Mesenchymal stem cell (in vitro differentiated cells and primary cell): ENCODE results near the gene GRIN1.

ENCODE experiments used
- DNase-seq: peaks from one replicate; pipeline ENCODE4 v3.0.0-alpha.2; 2013
- H2AFZ ChIP-seq: one replicate; pipeline ENCODE4 v1.6.1; 2013; ENCODE audit warnings: low read depth, mild to moderate bottlenecking, control low read depth, inconsistent platforms, low read length, moderate library complexity
- H2AK5ac ChIP-seq: 2 replicates; pipeline ENCODE4 v1.6.1; 2013; ENCODE audit warnings: low read length, moderate library complexity, mild to moderate bottlenecking, inconsistent platforms; ENCODE audit not compliant: severe bottlenecking
- H2BK120ac ChIP-seq: one replicate; pipeline ENCODE4 v1.6.1; 2013; ENCODE audit warnings: low read depth, mild to moderate bottlenecking, inconsistent platforms, low read length, moderate library complexity
- H2BK12ac ChIP-seq, 2 experiments: one replicate each; pipeline ENCODE4 v1.6.1; 2013; ENCODE audit warnings: inconsistent platforms in 2 of 2, low read length in 2 of 2, mild to moderate bottlenecking in 2 of 2, moderate library complexity in 2 of 2, control low read depth in 1 of 2
- H2BK15ac ChIP-seq: one replicate; pipeline ENCODE4 v1.6.1; 2013; ENCODE audit warnings: mild to moderate bottlenecking, low read depth, inconsistent platforms; ENCODE audit not compliant: poor library complexity, severe bottlenecking
- H2BK5ac ChIP-seq: 2 replicates; pipeline ENCODE4 v1.6.1; 2013; ENCODE audit warnings: low read depth, mild to moderate bottlenecking, low read length, control low read depth, inconsistent platforms; ENCODE audit not compliant: poor library complexity, severe bottlenecking
- H3K14ac ChIP-seq, 2 experiments: one replicate each; pipeline ENCODE4 v1.6.1; 2013; ENCODE audit warnings: inconsistent platforms in 2 of 2, low read length in 2 of 2, control low read depth in 1 of 2, mild to moderate bottlenecking in 1 of 2, moderate library complexity in 1 of 2
- H3K18ac ChIP-seq, 2 experiments: one replicate each; pipeline ENCODE4 v1.6.1; 2013; ENCODE audit warnings: inconsistent platforms in 2 of 2, low read length in 2 of 2, control low read depth in 1 of 2, low read depth in 1 of 2, mild to moderate bottlenecking in 1 of 2
- H3K23ac ChIP-seq, 2 experiments: one replicate each; pipeline ENCODE4 v1.6.1; 2013; ENCODE audit warnings: inconsistent platforms in 2 of 2, low read length in 2 of 2, mild to moderate bottlenecking in 2 of 2, moderate library complexity in 2 of 2, control low read depth in 1 of 2
- H3K27ac ChIP-seq: 2 replicates; pipeline ENCODE4 v1.5.1; 2013; ENCODE audit warnings: mild to moderate bottlenecking, moderate library complexity, low read length, control low read depth, inconsistent platforms; ENCODE audit not compliant: poor library complexity, severe bottlenecking
- H3K27me3 ChIP-seq, 2 experiments: 2 replicates each; pipeline versions ENCODE4 v1.6.1 to v1.7.0; 2013; ENCODE audit warnings: low read length in 2 of 2, mild to moderate bottlenecking in 2 of 2, moderate library complexity in 2 of 2, control low read depth in 1 of 2, inconsistent platforms in 1 of 2; ENCODE audit not compliant: control insufficient read depth in 1 of 2, insufficient read depth in 1 of 2
- H3K36me3 ChIP-seq, 2 experiments: 2 replicates each; pipeline versions ENCODE4 v1.6.1 to v1.7.0; 2013; ENCODE audit warnings: low read length in 2 of 2, control low read depth in 1 of 2, inconsistent platforms in 1 of 2, low read depth in 1 of 2, mild to moderate bottlenecking in 1 of 2; ENCODE audit not compliant: insufficient read depth in 2 of 2, control insufficient read depth in 1 of 2
- H3K4ac ChIP-seq, 2 experiments: one replicate each; pipeline ENCODE4 v1.6.1; 2013; ENCODE audit warnings: inconsistent platforms in 2 of 2, low read length in 2 of 2, mild to moderate bottlenecking in 2 of 2, moderate library complexity in 2 of 2, control low read depth in 1 of 2, low read depth in 1 of 2
- H3K4me1 ChIP-seq: 2 replicates; pipeline ENCODE4 v1.6.1; 2013; ENCODE audit warnings: low read depth, low read length, control low read depth; ENCODE audit not compliant: control insufficient read depth, insufficient read depth
- H3K4me2 ChIP-seq: 2 replicates; pipeline ENCODE4 v1.6.1; 2013; ENCODE audit warnings: low read length, mild to moderate bottlenecking, inconsistent platforms; ENCODE audit not compliant: poor library complexity, severe bottlenecking
- H3K4me3 ChIP-seq, 2 experiments: 2 replicates each; pipeline versions ENCODE4 v1.5.1 to v1.7.0; 2013; ENCODE audit warnings: low read length in 2 of 2, mild to moderate bottlenecking in 2 of 2, control low read depth in 1 of 2, low read depth in 1 of 2; ENCODE audit not compliant: insufficient read depth in 1 of 2
- H3K79me1 ChIP-seq: replicated peaks from 2 replicates; pipeline ENCODE4 v1.6.1; 2013; ENCODE audit warnings: mild to moderate bottlenecking, control low read depth, low read length, inconsistent platforms; ENCODE audit not compliant: poor library complexity, severe bottlenecking
- H3K9ac ChIP-seq: 2 replicates; pipeline ENCODE4 v1.7.0; 2013; ENCODE audit warnings: mild to moderate bottlenecking, low read length, moderate library complexity
- H3K9me3 ChIP-seq: 2 replicates; pipeline ENCODE4 v1.7.0; 2013; ENCODE audit warnings: mild to moderate bottlenecking, low read length; ENCODE audit not compliant: control insufficient read depth
- H4K8ac ChIP-seq: one replicate; pipeline ENCODE4 v1.6.1; 2013; ENCODE audit warnings: inconsistent platforms, mild to moderate bottlenecking, low read length, moderate library complexity
- H4K91ac ChIP-seq: one replicate; pipeline ENCODE4 v1.6.1; 2013; ENCODE audit warnings: mild to moderate bottlenecking, low read length, inconsistent platforms
- WGBS: methylation state at CpG from one replicate; pipeline ENCODE4 v1.1.7; 2013; ENCODE audit warnings: mixed read lengths; 5-methylcytosine and 5-hydroxymethylcytosine counted together

GRIN1 gene

DNA sequence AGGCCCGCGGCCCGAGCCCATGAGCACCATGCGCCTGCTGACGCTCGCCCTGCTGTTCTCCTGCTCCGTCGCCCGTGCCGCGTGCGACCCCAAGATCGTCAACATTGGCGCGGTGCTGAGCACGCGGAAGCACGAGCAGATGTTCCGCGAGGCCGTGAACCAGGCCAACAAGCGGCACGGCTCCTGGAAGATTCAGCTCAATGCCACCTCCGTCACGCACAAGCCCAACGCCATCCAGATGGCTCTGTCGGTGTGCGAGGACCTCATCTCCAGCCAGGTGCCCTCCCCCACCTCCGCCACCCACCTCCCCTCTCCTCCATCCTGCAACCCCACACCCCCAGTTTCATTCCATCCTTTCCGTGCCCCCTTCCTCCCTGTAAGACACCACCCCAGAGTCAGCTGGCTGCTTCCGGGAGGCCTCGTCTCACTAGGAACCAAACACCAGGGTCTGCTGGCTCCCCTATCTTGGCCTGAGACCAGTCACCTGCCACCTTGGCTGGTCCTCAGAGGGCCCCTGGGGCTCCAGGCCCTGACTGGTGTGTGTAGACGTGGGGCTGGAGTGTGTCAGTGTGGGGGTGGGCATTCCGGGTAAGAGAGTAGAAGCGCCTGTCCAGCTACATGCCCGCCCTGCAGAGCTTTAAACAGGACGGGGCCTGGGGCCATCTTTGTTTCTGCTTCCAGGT lies 655 bp downstream of the GRIN1 start:
- Histone ChIP-seq H3K9ac (no peak overlapping the region), H3K4me2 (no peak overlapping the region), H3K4ac (no peak overlapping the region), H3K27me3 (peaks cover 71 to 79% of the 10 kb centered on the region in 2 experiments), H2AFZ (no peak overlapping the region), H3K4me3 (peak overlapping the region in 1 of 2 experiments; percentile 28), H3K4me1 (peaks cover 6% of the 10 kb centered on the region), H2AK5ac (no peak overlapping the region), H2BK15ac (no peak overlapping the region), H3K23ac (no peak overlapping the region), H2BK5ac (no peak overlapping the region), H3K27ac (no peak overlapping the region), H3K14ac (no peak overlapping the region), H2BK12ac (no peak overlapping the region), H3K9me3 (no peaks in the 10 kb centered on the region), H3K36me3 (peaks cover 0 to 8% of the 10 kb centered on the region in 2 experiments), H4K91ac (no peak overlapping the region), H3K79me1 (no peaks in the 10 kb centered on the region), H2BK120ac (no peak overlapping the region), H4K8ac (no peak overlapping the region), H3K18ac (no peak overlapping the region)
- 51% methylated on average over 37 of the region's 37 CpGs for WGBS
- DNase-seq: no peak

GRCh38 chr9:137140151-137141012 lies 1.4 kb downstream of the GRIN1 start:
- H3K4me3 ChIP-seq: no peak overlapping the region
- H3K9ac ChIP-seq: no peak overlapping the region
- no peak overlapping the region for H2BK15ac ChIP-seq
- no peak overlapping the region for H3K4me2 ChIP-seq
- H4K8ac ChIP-seq: no peak overlapping the region
- no peaks in the 10 kb centered on the region for H3K9me3 ChIP-seq
- H2AK5ac ChIP-seq: no peak overlapping the region
- H4K91ac ChIP-seq: no peak overlapping the region
- H3K4me1 ChIP-seq: peaks cover 6% of the 10 kb centered on the region
- no peak overlapping the region for H3K27ac ChIP-seq
- H3K36me3 ChIP-seq: peaks cover 0 to 8% of the 10 kb centered on the region in 2 experiments
- DNase-seq: no peak
- H2AFZ ChIP-seq: no peak overlapping the region
- peaks cover 71 to 79% of the 10 kb centered on the region in 2 experiments for H3K27me3 ChIP-seq
- no peak overlapping the region for H2BK5ac ChIP-seq
- no peak overlapping the region for H3K18ac ChIP-seq
- no peak overlapping the region for H2BK120ac ChIP-seq
- H3K79me1 ChIP-seq: no peaks in the 10 kb centered on the region
- no peak overlapping the region for H3K4ac ChIP-seq
- 68% methylated on average over 23 of the region's 26 CpGs for WGBS
- no peak overlapping the region for H3K14ac ChIP-seq
- no peak overlapping the region for H3K23ac ChIP-seq
- no peak overlapping the region for H2BK12ac ChIP-seq

DNA sequence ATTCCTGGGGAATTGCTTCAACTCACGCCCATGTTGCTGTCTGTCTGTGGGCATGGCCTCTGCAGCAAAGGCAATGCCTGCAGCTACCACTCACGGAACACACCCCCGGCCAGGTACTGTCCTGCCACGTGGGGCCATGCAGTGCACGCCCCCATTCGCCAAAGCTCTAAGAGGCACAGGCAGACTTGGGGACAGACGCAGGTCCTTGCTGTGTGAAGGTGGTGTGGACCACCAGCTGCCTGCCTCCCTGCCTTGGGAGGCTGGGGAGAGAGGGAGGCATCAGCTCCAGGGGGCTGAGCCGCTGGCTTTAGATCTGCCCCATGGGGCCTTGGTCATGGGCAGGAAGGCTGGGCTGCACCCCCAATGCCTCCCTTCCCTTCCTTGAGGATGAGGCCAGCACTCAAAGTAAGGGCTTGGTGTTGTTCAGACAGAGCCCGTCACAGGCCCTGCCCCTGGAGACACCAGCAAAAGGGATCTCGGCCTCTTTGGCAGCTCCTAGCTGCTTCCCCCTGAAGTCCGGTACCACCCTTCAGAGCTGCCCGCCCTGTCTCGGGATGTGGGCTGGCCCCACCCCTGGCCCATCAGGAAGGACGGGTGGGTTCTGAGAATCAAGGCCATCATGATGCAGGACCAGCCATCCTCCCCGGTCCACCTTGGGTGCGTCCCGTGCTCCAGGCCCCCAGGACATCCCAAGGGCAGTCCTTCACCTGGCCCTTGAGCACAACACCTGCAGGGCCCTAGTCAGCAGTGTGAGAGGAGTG lies 2.3 kb downstream of the GRIN1 start:
- Histone ChIP-seq H3K36me3 (peaks cover 0 to 8% of the 10 kb centered on the region in 2 experiments), H3K4me3 (no peak overlapping the region), H4K91ac (no peak overlapping the region), H3K23ac (no peak overlapping the region), H3K4me1 (peaks cover 10% of the 10 kb centered on the region), H2AK5ac (no peak overlapping the region), H2BK120ac (no peak overlapping the region), H3K4ac (no peak overlapping the region), H2AFZ (no peak overlapping the region), H2BK5ac (no peak overlapping the region), H2BK15ac (no peak overlapping the region), H3K9ac (no peak overlapping the region), H3K27me3 (peaks cover 70 to 77% of the 10 kb centered on the region in 2 experiments), H3K27ac (no peak overlapping the region), H2BK12ac (no peak overlapping the region), H3K4me2 (no peak overlapping the region), H3K79me1 (no peaks in the 10 kb centered on the region), H4K8ac (no peak overlapping the region), H3K9me3 (no peaks in the 10 kb centered on the region), H3K14ac (no peak overlapping the region), H3K18ac (no peak overlapping the region)
- WGBS: 77% methylated on average over 16 of the region's 17 CpGs
- DNase-seq: no peak
